SU-DHL-6 (cell line): ENCODE measurements around the gene CFAP92.

ENCODE experiments used
- H2AFZ ChIP-seq: fragments of 200-600 bp; sonication (generic); 2 replicates; pipeline ENCODE4 v1.6.1; 2014; ENCODE audit warnings: low read depth, mild to moderate bottlenecking, moderate library complexity, mixed read lengths, antibody characterized with exemption, low read length; ENCODE audit not compliant: severe bottlenecking
- H3F3A ChIP-seq: fragments of 200-600 bp; shearing (Covaris generic); 2 replicates; pipeline ENCODE4 v1.6.0; 2016; ENCODE audit warnings: antibody characterized with exemption, mild to moderate bottlenecking; ENCODE audit not compliant: insufficient read depth
- H3K27ac ChIP-seq: fragments of 200-600 bp; sonication (generic); 2 replicates; pipeline ENCODE4 v1.5.1; 2016; ENCODE audit warnings: low read depth, mild to moderate bottlenecking, low read length, moderate library complexity, mixed read lengths
- H3K27me3 ChIP-seq: fragments of 200-600 bp; sonication (generic), shearing (Covaris generic); 2 replicates; pipeline ENCODE4 v1.6.0; 2014; ENCODE audit warnings: mild to moderate bottlenecking, low read length
- H3K36me3 ChIP-seq: fragments of 200-600 bp; sonication (generic); 2 replicates; pipeline ENCODE4 v1.6.1; 2014; ENCODE audit warnings: mild to moderate bottlenecking, low read length, mixed read lengths
- H3K4me2 ChIP-seq: fragments of 300-600, 200-600 bp; shearing (Covaris generic), sonication (generic); 2 replicates; pipeline ENCODE4 v1.6.0; 2014; ENCODE audit warnings: low read length, low read depth, mild to moderate bottlenecking; ENCODE audit not compliant: poor library complexity, severe bottlenecking
- H3K4me3 ChIP-seq: fragments of 200-600 bp; sonication (generic); 2 replicates; pipeline ENCODE4 v1.5.1; 2014; ENCODE audit warnings: antibody characterized with exemption, low read length, mild to moderate bottlenecking, mixed read lengths; ENCODE audit not compliant: insufficient read depth, poor library complexity, severe bottlenecking
- H3K79me2 ChIP-seq: fragments of 200-600 bp; sonication (generic); 2 replicates; pipeline ENCODE4 v1.6.1; 2014; ENCODE audit warnings: mild to moderate bottlenecking, low read length, moderate library complexity; ENCODE audit not compliant: insufficient read depth
- H3K9ac ChIP-seq: fragments of 200-600 bp; sonication (generic); 2 replicates; pipeline ENCODE4 v1.7.0; 2014; ENCODE audit warnings: mild to moderate bottlenecking, low read length
- H3K9me2 ChIP-seq: fragments of 200-600 bp; sonication (generic); replicated peaks from 2 replicates; pipeline ENCODE4 v1.6.1; 2014; ENCODE audit warnings: low read length; ENCODE audit not compliant: insufficient read depth
- H3K9me3 ChIP-seq: fragments of 200-600 bp; sonication (generic); 2 replicates; pipeline ENCODE4 v1.6.1; 2014; ENCODE audit warnings: low read length, mixed read lengths; ENCODE audit not compliant: insufficient read depth
- H4K20me1 ChIP-seq: fragments of 200-600 bp; sonication (generic); 2 replicates; pipeline ENCODE4 v1.6.1; 2014; ENCODE audit warnings: low read depth, mild to moderate bottlenecking, antibody characterized with exemption, low read length, moderate library complexity, mixed read lengths
- CTCF ChIP-seq: fragments of 200-600 bp; sonication (generic); IDR thresholded peaks from one replicate; pipeline ENCODE4 v1.5.1; 2017; ENCODE audit warnings: antibody characterized with exemption, mild to moderate bottlenecking, low read length, moderate library complexity; ENCODE audit not compliant: insufficient read depth, poor library complexity, severe bottlenecking
- EZH2phosphoT487 ChIP-seq: fragments of 200-600 bp; sonication (generic), shearing (Covaris generic); conservative IDR thresholded peaks from 2 replicates; pipeline ENCODE4 v1.6.1; 2018; ENCODE audit warnings: mild to moderate bottlenecking, antibody characterized with exemption, low read length, moderate library complexity, mixed read lengths

The CFAP92 gene

GRCh38 chr3:128975276-128975675, 18.6 kb downstream of the CFAP92 start:
- Histone ChIP-seq H4K20me1 (no peaks in the 10 kb centered on the region), H2AFZ (no peak overlapping the region), H3K27ac (no peak overlapping the region), H3F3A (no peaks in the 10 kb centered on the region), H3K9me3 (no peaks in the 10 kb centered on the region), H3K9ac (no peak overlapping the region), H3K27me3 (no peaks in the 10 kb centered on the region), H3K4me2 (no peak overlapping the region), H3K9me2 (no peaks in the 10 kb centered on the region), H3K79me2 (no peaks in the 10 kb centered on the region), H3K4me3 (no peak overlapping the region), H3K36me3 (no peaks in the 10 kb centered on the region)
- no peak for TF ChIP-seq CTCF
- no peak for TF ChIP-seq EZH2phosphoT487

GRCh38 chr3:128973988-128974564, 19.8 kb downstream of the CFAP92 start:
- Histone ChIP-seq H3K4me2 (no peak overlapping the region), H3K79me2 (no peaks in the 10 kb centered on the region), H3K27ac (no peak overlapping the region), H3F3A (no peaks in the 10 kb centered on the region), H3K9me2 (no peaks in the 10 kb centered on the region), H3K9ac (no peak overlapping the region), H3K4me3 (no peak overlapping the region), H4K20me1 (no peaks in the 10 kb centered on the region), H3K9me3 (no peaks in the 10 kb centered on the region), H3K27me3 (no peaks in the 10 kb centered on the region), H3K36me3 (no peaks in the 10 kb centered on the region), H2AFZ (no peak overlapping the region)
- TF ChIP-seq EZH2phosphoT487 = no peak
- no peak for TF ChIP-seq CTCF

- H3K9me2 ChIP-seq = no peaks in the 10 kb centered on the region
- no peaks in the 10 kb centered on the region for H3K27me3 ChIP-seq
- no peak overlapping the region for H3K4me3 ChIP-seq
- no peak overlapping the region for H3K4me2 ChIP-seq
- H3K9ac ChIP-seq = no peak overlapping the region
- H4K20me1 ChIP-seq = no peaks in the 10 kb centered on the region
- no peaks in the 10 kb centered on the region for H3K9me3 ChIP-seq
- H3K27ac ChIP-seq = no peak overlapping the region
- TF ChIP-seq EZH2phosphoT487 (no peak), CTCF (no peak)
- H3K79me2 ChIP-seq = no peaks in the 10 kb centered on the region
- no peaks in the 10 kb centered on the region for H3K36me3 ChIP-seq
- no peak overlapping the region for H2AFZ ChIP-seq
- H3F3A ChIP-seq = no peaks in the 10 kb centered on the region
These were observed 22.3 kb downstream of the CFAP92 start for GRCh38 chr3:128971421-128972100.
